ENCODE measurements around the gene ABCG2. TPM values are rescaled to one million over a fixed set of nuclear protein-coding genes. Genes with fewer than 3 reads are reported as not detected.

The ABCG2 gene
- total RNA-seq, 2 experiments from 2014 or later, result 0.35 to 0.55 TPM

DNA sequence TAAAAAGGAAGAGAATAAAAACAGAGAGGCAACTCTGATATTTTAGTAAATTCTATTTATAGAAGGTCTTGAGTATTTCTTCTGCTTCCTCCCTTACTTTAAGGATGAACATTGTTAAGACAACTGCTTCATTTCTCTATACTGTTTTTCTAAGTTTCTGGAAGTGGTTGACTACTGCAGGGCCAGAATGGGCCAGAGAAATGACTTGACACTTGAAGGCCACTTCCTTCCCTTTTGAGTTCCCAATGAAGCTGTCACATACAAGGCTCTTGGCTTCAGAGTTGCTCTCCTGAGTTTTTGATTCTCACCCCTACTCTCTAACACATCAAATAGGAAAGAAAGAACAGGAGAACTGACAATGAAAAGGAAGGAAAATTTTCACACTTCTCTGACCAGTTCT, 113.4 kb downstream of the ABCG2 start:
- no peak overlapping the region for H3K27ac Mint-ChIP-seq
- CTCF ChIA-PET, result no interaction called here
- no peaks in the 10 kb centered on the region for H3K4me1 Mint-ChIP-seq (ENCODE audit: low read depth)
- no peaks in the 10 kb centered on the region for H3K36me3 Mint-ChIP-seq (ENCODE audit: low read depth)
- H3K27me3 Mint-ChIP-seq (ENCODE audit: low read depth), result no peaks in the 10 kb centered on the region
- no peak overlapping the region for H3K4me3 Mint-ChIP-seq
- intact Hi-C loops (cut with micrococcal nuclease), result no loop called here
- DNase-seq, result no peak
- H3K9me3 Mint-ChIP-seq, result no peaks in the 10 kb centered on the region

- intact Hi-C loops (cut with micrococcal nuclease), result no loop called here
- no peak for DNase-seq
- Mint-ChIP-seq H3K4me3 (no peak overlapping the region), H3K36me3 (ENCODE audit: low read depth) (peaks cover 2% of the 10 kb centered on the region), H3K9me3 (no peaks in the 10 kb centered on the region), H3K4me1 (ENCODE audit: low read depth) (no peaks in the 10 kb centered on the region), H3K27ac (no peak overlapping the region), H3K27me3 (ENCODE audit: low read depth) (no peaks in the 10 kb centered on the region)
- CTCF ChIA-PET, result no interaction called here
Measured at GRCh38 chr4:88043586-88044340, 114.7 kb downstream of the ABCG2 start.

- no peaks in the 10 kb centered on the region for H3K27me3 Mint-ChIP-seq (ENCODE audit: low read depth)
- intact Hi-C loops (cut with micrococcal nuclease), result no loop called here
- no peaks in the 10 kb centered on the region for H3K4me1 Mint-ChIP-seq (ENCODE audit: low read depth)
- no peak for DNase-seq
- no peak overlapping the region for H3K27ac Mint-ChIP-seq
- H3K9me3 Mint-ChIP-seq, result no peaks in the 10 kb centered on the region
- H3K36me3 Mint-ChIP-seq (ENCODE audit: low read depth), result peaks cover 2% of the 10 kb centered on the region
- no peak overlapping the region for H3K4me3 Mint-ChIP-seq
- CTCF ChIA-PET, result interaction anchor here (0.6 to 0.7 kb wide), 2 partner anchors 56 to 69 kb away, joined by 3 to 4 read pairs; no protein-coding TSS in a partner anchor
Measured at GRCh38 chr4:88043001-88043400, 115.4 kb downstream of the ABCG2 start.

DNA sequence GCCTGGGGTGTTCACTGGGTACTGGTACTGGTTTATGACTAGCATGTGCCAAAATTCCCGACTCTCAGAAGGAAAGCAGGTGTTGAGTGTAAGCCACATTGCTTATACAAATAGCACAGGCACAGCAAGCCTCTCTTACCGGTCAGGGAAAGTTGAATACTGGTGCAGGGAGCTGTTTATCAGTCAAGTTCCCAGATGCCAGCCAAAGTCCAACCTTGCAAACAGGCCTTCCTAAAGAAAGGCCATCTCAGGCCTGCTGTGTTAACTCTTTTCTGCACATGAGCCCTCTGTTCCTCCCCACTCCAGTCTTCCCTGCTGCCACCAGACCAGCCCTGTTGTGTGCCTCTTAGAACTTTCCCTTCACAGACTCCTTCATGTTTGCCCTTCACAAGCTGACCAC, 116.8 kb downstream of the ABCG2 start:
- intact Hi-C loops (cut with micrococcal nuclease), result no loop called here
- Mint-ChIP-seq H3K9me3 (no peaks in the 10 kb centered on the region), H3K4me3 (no peak overlapping the region), H3K27me3 (ENCODE audit: low read depth) (no peaks in the 10 kb centered on the region), H3K27ac (no peak overlapping the region), H3K4me1 (ENCODE audit: low read depth) (no peaks in the 10 kb centered on the region), H3K36me3 (ENCODE audit: low read depth) (peaks cover 2% of the 10 kb centered on the region)
- CTCF ChIA-PET, result no interaction called here
- DNase-seq, result no peak

DNA sequence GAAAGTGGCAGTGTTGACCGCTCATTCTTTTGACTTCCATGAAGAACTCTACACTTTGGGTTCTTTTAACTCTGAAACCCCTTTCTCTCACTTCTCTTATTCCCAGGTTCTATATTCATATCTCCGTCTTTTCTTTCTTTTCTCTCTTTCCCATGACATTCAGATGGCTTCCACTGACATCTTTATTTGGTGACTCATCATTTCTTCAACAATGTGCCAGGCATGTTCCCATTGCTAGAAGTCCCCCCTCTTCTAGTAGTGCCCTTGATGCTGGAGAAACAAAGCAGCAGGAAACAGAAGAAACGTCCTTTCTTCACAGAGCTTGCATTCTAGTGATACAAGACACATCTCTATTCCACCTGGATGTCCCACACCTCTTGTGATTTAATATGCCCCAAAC, 117.7 kb downstream of the ABCG2 start:
- no peak overlapping the region for H3K4me3 Mint-ChIP-seq
- H3K27ac Mint-ChIP-seq, result no peak overlapping the region
- H3K4me1 Mint-ChIP-seq (ENCODE audit: low read depth), result no peaks in the 10 kb centered on the region
- no peak for DNase-seq
- no peaks in the 10 kb centered on the region for H3K9me3 Mint-ChIP-seq
- no peaks in the 10 kb centered on the region for H3K27me3 Mint-ChIP-seq (ENCODE audit: low read depth)
- CTCF ChIA-PET, result no interaction called here
- H3K36me3 Mint-ChIP-seq (ENCODE audit: low read depth), result peaks cover 2% of the 10 kb centered on the region
- intact Hi-C loops (cut with micrococcal nuclease), result no loop called here

Other genes with a start within 250 kb of the ABCG2 start
- gene SPP1, start 182.9 kb downstream of the ABCG2 start, total RNA-seq, result not detected
- 1 to 10 TPM; 1.7 to 1.9 TPM for gene PKD2, start 151.0 kb downstream of the ABCG2 start, total RNA-seq
- 10 to 100 TPM; 54.1 to 55.2 TPM for gene PPM1K, start 125.9 kb upstream of the ABCG2 start, total RNA-seq
- gene HERC6, start 220.2 kb upstream of the ABCG2 start, total RNA-seq, result 10 to 100 TPM in 1 of 2 experiments, 1 to 10 TPM in 1; 9.9 to 10.2 TPM